GM03348 (cell line): ENCODE measurements around the gene HEPACAM2.

Source experiments
- DNase-seq: peaks from one replicate; pipeline ENCODE4 v3.0.0; 2012; ENCODE audit warnings: low spot score

HEPACAM2 gene

DNA sequence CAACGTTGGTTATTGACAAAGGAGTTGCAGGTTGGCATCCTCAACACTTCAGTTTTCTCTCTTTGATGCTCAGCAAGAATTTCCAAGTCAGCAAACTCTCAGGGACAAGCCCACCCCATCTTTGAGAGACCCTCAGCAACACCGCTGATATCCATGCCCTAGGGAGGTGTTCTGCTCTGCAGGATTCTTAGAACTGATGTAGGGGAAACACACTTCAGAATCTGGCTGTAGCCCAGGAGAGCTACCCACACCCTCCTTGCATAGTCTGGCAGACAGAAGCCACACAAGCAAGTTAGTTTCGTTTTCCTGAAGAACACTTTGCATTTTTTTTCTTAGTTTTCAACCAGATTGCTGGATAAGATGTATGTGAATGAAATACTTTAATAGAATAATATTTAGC lies 78.9 kb downstream of the HEPACAM2 start:
- peak; percentile 69 for DNase-seq

DNA sequence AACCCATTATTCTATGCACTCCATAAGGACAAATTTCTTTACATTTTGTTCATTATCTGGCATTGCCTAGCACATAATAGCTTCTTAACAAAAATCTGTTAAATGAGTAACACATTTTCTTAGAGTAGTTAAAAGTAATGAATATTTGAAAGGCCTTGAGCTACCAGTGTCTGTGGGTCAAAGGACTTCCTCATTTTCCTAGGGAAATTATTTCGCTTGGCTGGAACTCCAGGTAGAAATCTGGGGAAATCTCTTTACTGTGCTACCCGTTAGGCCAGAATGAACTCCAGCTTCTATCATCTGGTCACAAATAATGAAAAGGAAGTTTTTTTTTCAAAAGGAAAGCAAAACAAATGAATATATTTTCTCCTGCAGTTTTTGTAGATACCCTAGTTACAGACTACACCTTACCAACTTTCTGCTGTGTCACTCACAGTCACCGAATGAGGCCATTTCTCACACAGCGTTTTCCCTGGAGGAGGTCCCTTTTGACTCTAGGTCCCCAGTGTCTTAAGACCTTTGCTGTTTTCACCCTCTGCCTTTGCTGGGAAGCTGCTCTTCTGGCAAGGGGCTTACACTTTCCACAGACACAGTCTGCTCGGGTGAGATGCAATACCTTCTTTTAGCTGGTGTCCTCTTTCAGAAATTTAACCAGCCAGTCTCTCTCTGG lies 79.7 kb downstream of the HEPACAM2 start:
- DNase-seq: no peak

DNA sequence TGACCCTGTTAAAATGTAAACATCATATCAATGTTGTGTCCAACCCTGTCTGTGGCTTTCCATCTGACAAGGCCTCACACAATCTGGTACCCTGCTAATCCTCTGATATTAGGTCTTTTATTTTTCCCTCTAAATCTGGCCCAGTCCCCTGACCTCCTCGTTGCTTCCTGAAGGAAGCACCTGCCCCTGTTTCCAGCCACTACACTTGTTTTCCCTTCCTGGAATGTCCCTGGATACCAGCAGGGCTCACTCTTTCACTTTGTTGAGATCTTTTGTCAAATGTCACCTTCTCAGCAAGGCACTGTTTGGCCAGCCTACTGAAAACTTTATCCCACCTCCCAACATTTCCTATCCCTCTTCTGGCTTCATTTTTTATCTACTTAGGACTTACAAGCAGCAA lies 80.2 kb downstream of the HEPACAM2 start:
- no peak for DNase-seq

DNA sequence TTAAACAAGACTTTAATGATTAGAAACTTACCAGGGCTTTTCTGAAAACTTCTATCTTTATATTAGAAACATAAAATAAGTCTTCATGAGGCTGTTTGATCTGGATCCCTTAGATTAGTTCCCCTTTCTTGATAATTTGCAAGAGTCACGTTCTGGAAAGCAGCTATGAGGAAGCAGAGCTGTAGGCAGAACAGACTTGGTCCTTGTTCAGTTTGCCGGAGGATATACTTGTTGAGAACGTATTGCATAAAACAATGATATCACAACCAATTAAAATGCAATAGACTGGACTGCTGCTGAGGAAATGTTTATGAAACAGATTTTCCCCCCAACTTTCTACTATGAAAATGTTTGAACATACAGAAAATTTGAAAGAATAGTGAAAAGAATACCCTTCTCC lies 80.9 kb downstream of the HEPACAM2 start:
- DNase-seq: no peak

- DNase-seq: no peak
Observed at GRCh38 chr7:93142127-93142526, 84.1 kb downstream of the HEPACAM2 start.

GRCh38 chr7:93140582-93141191 lies 85.6 kb downstream of the HEPACAM2 start:
- DNase-seq: no peak

- no peak for DNase-seq
Observed at GRCh38 chr7:93138576-93138975, 87.7 kb downstream of the HEPACAM2 start.
